M059J (cell line): ENCODE data around the gene KIAA1210. TPM values are rescaled to one million over a fixed set of nuclear protein-coding genes. Genes with fewer than 3 reads are reported as not detected.
A peak's percentile ranks its signal among the peaks of the same experiment; 100 is the strongest.

Source experiments
- DNase-seq: peaks from one replicate; pipeline ENCODE4 v3.0.0-alpha.2; 2012; ENCODE audit warnings: low read depth
- total RNA-seq: library from RNA; depleted of rRNA; stranded (reverse); fragments of >200 nt; shearing (Covaris generic); gene quantifications from 2 replicates; pipeline ENCODE4 v1.2.3, GENCODE V29; 2014; rRNA removed

KIAA1210 gene
- total RNA-seq: 0.02 TPM in 1 of 2 replicates, not detected in the other

GRCh38 chrX:119127650-119128049, at the start of gene KIAA1210:
KIAA1210 (minus strand) TSS chrX:119127812; CDS start chrX:119123642, 4,170 bp downstream.
- DNase-seq: no peak

- no peak for DNase-seq
Observed at GRCh38 chrX:119177278-119177677, 49.7 kb upstream of the KIAA1210 start.

- DNase-seq: no peak
Observed at GRCh38 chrX:119174900-119175299, 47.3 kb upstream of the KIAA1210 start.

- DNase-seq: no peak
Observed at GRCh38 chrX:119168104-119168503, 40.5 kb upstream of the KIAA1210 start.

GRCh38 chrX:119158226-119158625, 30.6 kb upstream of the KIAA1210 start:
- DNase-seq: no peak

GRCh38 chrX:119156241-119156640, 28.6 kb upstream of the KIAA1210 start:
- DNase-seq: no peak

- DNase-seq: peak; percentile 74
Observed at GRCh38 chrX:119155416-119156035, 27.9 kb upstream of the KIAA1210 start.

GRCh38 chrX:119151051-119151380, 23.4 kb upstream of the KIAA1210 start:
- DNase-seq: no peak

- DNase-seq: no peak
Observed at GRCh38 chrX:119150163-119151050, 22.8 kb upstream of the KIAA1210 start.

- no peak for DNase-seq
Observed at GRCh38 chrX:119147486-119147885, 19.9 kb upstream of the KIAA1210 start.

GRCh38 chrX:119145241-119145653, 17.6 kb upstream of the KIAA1210 start:
- DNase-seq: peak; percentile 31

- no peak for DNase-seq
Observed at GRCh38 chrX:119134466-119134865, 6.9 kb upstream of the KIAA1210 start.

- DNase-seq: no peak
Observed at GRCh38 chrX:119132961-119133360, 5.3 kb upstream of the KIAA1210 start.

GRCh38 chrX:119132316-119132715, 4.7 kb upstream of the KIAA1210 start:
- DNase-seq: no peak

- no peak for DNase-seq
Observed at GRCh38 chrX:119130911-119131310, 3.3 kb upstream of the KIAA1210 start.

GRCh38 chrX:119121341-119121740, 6.3 kb downstream of the KIAA1210 start:
- peak; percentile 6 for DNase-seq

GRCh38 chrX:119118780-119119395, 8.7 kb downstream of the KIAA1210 start:
- peak; percentile 51 for DNase-seq

- no peak for DNase-seq
Observed at GRCh38 chrX:119107206-119107605, 20.4 kb downstream of the KIAA1210 start.

- peak; percentile 49 for DNase-seq
Observed at GRCh38 chrX:119105826-119106225, 21.8 kb downstream of the KIAA1210 start.

GRCh38 chrX:119101168-119101567, 26.4 kb downstream of the KIAA1210 start:
- no peak for DNase-seq

- no peak for DNase-seq
Observed at GRCh38 chrX:119095936-119096335, 31.7 kb downstream of the KIAA1210 start.

GRCh38 chrX:119094819-119095218, 32.8 kb downstream of the KIAA1210 start:
- DNase-seq: no peak
